ENCODE results near the gene TMEM132C. TPM values are rescaled to one million over a fixed set of nuclear protein-coding genes. Genes with fewer than 3 reads are reported as not detected.
"Not testable (repeated sequence)": the region's sequence is repeated elsewhere in the genome, so short reads cannot be mapped to it uniquely, and the experiment has no call there.

Gene TMEM132C
- total RNA-seq, 1 experiment from 2014 or later: not detected

GRCh38 chr12:128483526-128484255, 216.7 kb downstream of the TMEM132C start:
- no peak overlapping the region for H3K9ac ChIP-seq (ENCODE audit: low read length)
- no peak overlapping the region for H3K4me3 ChIP-seq (ENCODE audit: low read length)
- H3K9me2 ChIP-seq (replicated peaks; ENCODE audit: low read length): no peaks in the 10 kb centered on the region
- no peaks in the 10 kb centered on the region for H3K79me2 ChIP-seq (ENCODE audit: low read length)
- H3K4me1 ChIP-seq (ENCODE audit: insufficient read depth, low read length): no peaks in the 10 kb centered on the region
- TF ChIP-seq CTCF (conservative IDR thresholded peaks at IDR 0.05; ENCODE audit: low read depth, low read length): no peak
- TF ChIP-seq EZH2phosphoT487 (IDR thresholded peaks at IDR 0.05; ENCODE audit: borderline replicate concordance, low read length): no peak
- no peak for TF ChIP-seq EZH2 (IDR thresholded peaks at IDR 0.05; ENCODE audit: low read length, unreplicated experiment)
- DNase-seq: no peak
- ChIA-PET CTCF (no interaction called here), POLR2A (ENCODE audit: unreplicated experiment) (no interaction called here)
- 0 out of 2 replicates have a peak, but pooled peaks cover 3% of the 10 kb centered on the region for H3K9me3 ChIP-seq (ENCODE audit: low read length)
- no peaks in the 10 kb centered on the region for H3K36me3 ChIP-seq (ENCODE audit: low read depth, low read length)
- no peak overlapping the region for H3K27ac ChIP-seq (ENCODE audit: low read length)
- no peaks in the 10 kb centered on the region for H3F3A ChIP-seq (ENCODE audit: low read length, unreplicated experiment)
- intact Hi-C loops (cut with micrococcal nuclease): no loop called here
- H3K4me2 ChIP-seq (ENCODE audit: low read length): no peak overlapping the region
- peaks cover 63% of the 10 kb centered on the region for H3K27me3 ChIP-seq (ENCODE audit: low read length)
- no peaks in the 10 kb centered on the region for H4K20me1 ChIP-seq (ENCODE audit: low read length)
- BruUV-seq (replicated peaks): no TSS peak
- no peak overlapping the region for H2AFZ ChIP-seq (ENCODE audit: low read length)
- ATAC-seq: no peak

GRCh38 chr12:128497376-128497775, 230.4 kb downstream of the TMEM132C start:
- ATAC-seq; H3K27ac ChIP-seq (ENCODE audit: low read length); H3K4me2 ChIP-seq (ENCODE audit: low read length); POLR2A ChIA-PET (ENCODE audit: unreplicated experiment); H3K9ac ChIP-seq (ENCODE audit: low read length); H3K4me3 ChIP-seq (ENCODE audit: low read length); intact Hi-C loops (cut with micrococcal nuclease); H2AFZ ChIP-seq (ENCODE audit: low read length); CTCF ChIA-PET; BruUV-seq (replicated peaks); H3F3A ChIP-seq (ENCODE audit: low read length, unreplicated experiment); H3K79me2 ChIP-seq (ENCODE audit: low read length); H3K4me1 ChIP-seq (ENCODE audit: insufficient read depth, low read length); H3K36me3 ChIP-seq (ENCODE audit: low read depth, low read length); H3K9me3 ChIP-seq (ENCODE audit: low read length); H3K27me3 ChIP-seq (ENCODE audit: low read length); H4K20me1 ChIP-seq (ENCODE audit: low read length); H3K9me2 ChIP-seq (replicated peaks; ENCODE audit: low read length); DNase-seq: not testable (repeated sequence)

- Histone ChIP-seq H3K36me3 (ENCODE audit: low read depth, low read length) (no peaks in the 10 kb centered on the region), H3K9me3 (ENCODE audit: low read length) (peaks cover 6% of the 10 kb centered on the region; the same call in 1 of the 2 replicates), H3K4me2 (ENCODE audit: low read length) (no peak overlapping the region), H3K9me2 (replicated peaks; ENCODE audit: low read length) (no peaks in the 10 kb centered on the region), H3K27ac (ENCODE audit: low read length) (no peak overlapping the region), H3K9ac (ENCODE audit: low read length) (no peak overlapping the region), H3F3A (ENCODE audit: low read length, unreplicated experiment) (no peaks in the 10 kb centered on the region), H2AFZ (ENCODE audit: low read length) (no peak overlapping the region), H4K20me1 (ENCODE audit: low read length) (no peaks in the 10 kb centered on the region), H3K4me1 (ENCODE audit: insufficient read depth, low read length) (no peaks in the 10 kb centered on the region), H3K79me2 (ENCODE audit: low read length) (no peaks in the 10 kb centered on the region), H3K4me3 (ENCODE audit: low read length) (no peak overlapping the region), H3K27me3 (ENCODE audit: low read length) (peaks cover 9% of the 10 kb centered on the region; the same call in 1 of the 2 replicates)
- no peak for ATAC-seq
- no TSS peak for BruUV-seq (replicated peaks)
- intact Hi-C loops (cut with micrococcal nuclease): no loop called here
- CTCF ChIA-PET: no interaction called here
- POLR2A ChIA-PET (ENCODE audit: unreplicated experiment): no interaction called here
- no peak for DNase-seq
- TF ChIP-seq CTCF (conservative IDR thresholded peaks at IDR 0.05; ENCODE audit: low read depth, low read length) (no peak), EZH2 (IDR thresholded peaks at IDR 0.05; ENCODE audit: low read length, unreplicated experiment) (no peak), EZH2phosphoT487 (IDR thresholded peaks at IDR 0.05; ENCODE audit: borderline replicate concordance, low read length) (no peak)
Measured at GRCh38 chr12:128507470-128507869, 240.5 kb downstream of the TMEM132C start.
